Heart right ventricle (tissue), 16 donors: ENCODE data around the gene MARK3. TPM values are rescaled to one million over a fixed set of nuclear protein-coding genes. Genes with fewer than 3 reads are reported as not detected.

Source experiments
- ATAC-seq, 8 donors: fragments of 200-7000 bp; cut with Tn5 transposase; one replicate each; pipeline ENCODE4 v1.9.1; 2020; ENCODE audit warnings: mild to moderate bottlenecking in 8 of 8, moderate library complexity in 8 of 8, moderate number of reproducible peaks in 1 of 8
- DNase-seq, 2 donors: peaks; one replicate each; pipeline ENCODE4 v3.0.0-alpha.2; 2020
- H3K27ac ChIP-seq, 10 donors: fragments of 200-600 bp; sonication (generic) in 2 of 10; one replicate each; pipeline versions ENCODE4 v1.5.0 to v1.8.0; 2020 to 2022; ENCODE audit warnings: mild to moderate bottlenecking in 3 of 10
- H3K27me3 ChIP-seq, 7 donors: fragments of 200-600 bp; one replicate each; pipeline ENCODE4 v1.8.0; 2021 to 2022; ENCODE audit warnings: mild to moderate bottlenecking in 2 of 7
- H3K36me3 ChIP-seq, 9 donors: fragments of 200-600 bp; sonication (generic) in 1 of 9; one replicate each; pipeline versions ENCODE4 v1.5.0 to v1.8.0; 2020 to 2022; ENCODE audit warnings: mild to moderate bottlenecking in 2 of 9
- H3K4me1 ChIP-seq, 9 donors: fragments of 200-600 bp; sonication (generic) in 1 of 9; one replicate each; pipeline versions ENCODE4 v1.5.0 to v1.8.0; 2020 to 2022; ENCODE audit warnings: mild to moderate bottlenecking in 4 of 9
- H3K4me3 ChIP-seq, 10 donors: fragments of 200-600 bp; sonication (generic) in 2 of 10; one replicate each; pipeline versions ENCODE4 v1.5.0 to v1.8.0; 2020 to 2022; ENCODE audit warnings: mild to moderate bottlenecking in 7 of 10, moderate library complexity in 2 of 10
- H3K9me3 ChIP-seq, 11 donors: fragments of 200-600 bp in 10 of 11; sonication (generic) in 2 of 11; one replicate each; pipeline versions ENCODE4 v1.5.0 to v1.8.0; 2013 to 2022; ENCODE audit warnings: mild to moderate bottlenecking in 2 of 11, control low read depth in 1 of 11, moderate library complexity in 1 of 11
- CTCF ChIP-seq, 9 donors: fragments of 200-600 bp; sonication (generic) in 2 of 9; IDR thresholded peaks; one replicate each; pipeline versions ENCODE4 v1.5.0 to v1.8.0; 2021 to 2022; ENCODE audit warnings: antibody characterized with exemption in 9 of 9, mild to moderate bottlenecking in 5 of 9, moderate library complexity in 1 of 9
- WGBS, 2 donors: extraction: QIAGEN DNeasy Blood & Tissue Kit; methylation state at CpG; one replicate each; pipeline ENCODE4 v1.1.7; 2013; ENCODE audit warnings: inconsistent platforms in 1 of 2; 5-methylcytosine and 5-hydroxymethylcytosine counted together
- intact Hi-C, 10 donors: fragments of 100-400 bp; cut with DNase I; formaldehyde crosslinking; loops; one replicate each; pipeline versions ENCODE4 v1.11.1 to v1.14.2; 2022
- polyA plus RNA-seq, 2 donors: library from polyadenylated mRNA; stranded (reverse); fragments of 200-250 nt; gene quantifications; one replicate each; pipeline ENCODE4 v1.2.3, GENCODE V29; 2013
- total RNA-seq, 10 donors: library from RNA; stranded (reverse); fragmentation: NEBNext Ultra II Directional in 3 of 10; extraction: Animal tissue kit (Norgen Biotek cat#: 25700) in 3 of 10; gene quantifications; one replicate each; pipeline versions ENCODE4 v1.2.1 to v1.2.4, GENCODE V29; 2021 to 2023
- donor health status: Arrhythmogenic right ventricular cardiomyopathy.
- donor health status: ischemic (EF 13 %, LVEDD 7.1; RV severe dilation, severe dysfunction).
- donor health status: healthy with polysubstance abuse.
- donor health status: DM: no; HTN: yes; CAD: no.
- donor health status: DM: no; HTN: no; CAD: no.
- donor health status: ischemic (EF 25% LVEDD 6.9; RV normal size, moderate dysfunction).
- donor health status: ischemic (EF 25% LVEDD 5.7; RV mildly dilated, moderate dysfunction).
- donor health status: healthy.
- donor health status: DM: yes; HTN: yes; CAD: no.
- donor health status: Ischemic cardiomyopathy.
- donor health status: ischemic (EF 35%, LVEDD 5.7; RV mildly dilated, moderate dysfunction).
- donor health status: nonischemic (EF 11% LVEDD 7.7; RV severe dilation, severe dysfunction).
- donor health status: DM: yes; HTN: yes; CAD: no.
- donor health status: PGD.
- donor health status: ischemic (EF 29% LVEDD 5.4; RV normal size, mild dysfunction).
- donor health status: nonischemic (EF 23%, LVEDD 6.1; RV moderate dilation, normal function).

MARK3 gene
- total and polyA plus RNA-seq, 12 donors, result 62.3 to 246 (median 77.1) TPM

GRCh38 chr14:103340480-103341212 is 44.6 kb upstream of the MARK3 start:
- Histone ChIP-seq H3K4me1 (peaks cover 7 to 45% (median 24%) of the 10 kb centered on the region in 9 donors), H3K4me3 (no peak overlapping the region), H3K27ac (no peak overlapping the region), H3K27me3 (no peaks in the 10 kb centered on the region), H3K36me3 (peaks cover 7 to 100% (median 83%) of the 10 kb centered on the region in 9 donors), H3K9me3 (no peaks in the 10 kb centered on the region)
- 86 to 90% methylated on average over 6 of the region's 6 CpGs for WGBS, 2 donors
- no peak for TF ChIP-seq CTCF (IDR thresholded peaks at IDR 0.05)
- no peak for DNase-seq
- no peak for ATAC-seq
- intact Hi-C loops, result loop anchor here in 1 of 10 donors (10.0 kb wide), 1 partner anchor 124 kb away; no protein-coding TSS in a partner anchor

GRCh38 chr14:103341250-103342129 is 43.7 kb upstream of the MARK3 start:
- H3K27ac ChIP-seq, result no peak overlapping the region
- H3K4me1 ChIP-seq, result peaks cover 0 to 36% (median 16%) of the 10 kb centered on the region in 9 donors
- ATAC-seq (no peak), DNase-seq (no peak)
- H3K4me3 ChIP-seq, result no peak overlapping the region
- no peak for TF ChIP-seq CTCF (IDR thresholded peaks at IDR 0.05)
- 76 to 78% methylated on average over 5 of the region's 5 CpGs for WGBS, 2 donors
- H3K27me3 ChIP-seq, result no peaks in the 10 kb centered on the region
- intact Hi-C loops, result loop anchor here in 1 of 10 donors (10.0 kb wide), 1 partner anchor 123 kb away; no protein-coding TSS in a partner anchor
- no peaks in the 10 kb centered on the region for H3K9me3 ChIP-seq
- peaks cover 7 to 93% (median 79%) of the 10 kb centered on the region in 9 donors for H3K36me3 ChIP-seq

- ATAC-seq (no peak), DNase-seq (no peak)
- intact Hi-C loops, result loop anchor here in 1 of 10 donors (10.0 kb wide), 1 partner anchor 121 kb away; no protein-coding TSS in a partner anchor
- no peak overlapping the region for H3K27ac ChIP-seq
- no peaks in the 10 kb centered on the region for H3K9me3 ChIP-seq
- TF ChIP-seq CTCF (IDR thresholded peaks at IDR 0.05), result no peak
- H3K36me3 ChIP-seq, result peaks cover 0 to 75% (median 60%) of the 10 kb centered on the region in 9 donors
- WGBS, 2 donors, result 83 to 86% methylated on average over 4 of the region's 4 CpGs
- no peaks in the 10 kb centered on the region for H3K27me3 ChIP-seq
- peaks cover 0 to 18% (median 3%) of the 10 kb centered on the region in 9 donors for H3K4me1 ChIP-seq
- H3K4me3 ChIP-seq, result no peak overlapping the region
Measured at GRCh38 chr14:103343164-103343879, 41.9 kb upstream of the MARK3 start.
